ENCODE results near the gene B3GALT6. TPM values are rescaled to one million over a fixed set of nuclear protein-coding genes. Genes with fewer than 3 reads are reported as not detected.
A peak's percentile ranks its signal among the peaks of the same experiment; 100 is the strongest.

Gene B3GALT6
- total RNA-seq, 4 donors from 2014 or later, result 8.5 to 24.9 (median 12.2) TPM

- Histone ChIP-seq H3K27me3 (peaks cover 20% of the 10 kb centered on the region), H3K27ac (peak overlapping the region; percentile 60 to 73 (median 64)), H3K36me3 (no peaks in the 10 kb centered on the region), H3K4me3 (peak overlapping the region in 1 of 4 donors; percentile 8), H3K9me3 (no peaks in the 10 kb centered on the region), H3K4me1 (peaks cover 8 to 24% (median 11%) of the 10 kb centered on the region in 4 donors)
- in situ Hi-C loops (cut with MboI; ENCODE audit: low pct_ligation_motif_present in 1 of 4, low pct_unique_long_range_greater_than_20kb in 1 of 4, low sequenced_read_pairs in 3 of 4) (no loop called here), intact Hi-C loops (cut with DNase I; ENCODE audit: low total_unique reads) (no loop called here)
- peak; percentile 92 for DNase-seq
- 39% methylated on average over 26 of the region's 26 CpGs; no CpG with 5 or more reads in 1 of the 2 donors for WGBS, 2 donors (ENCODE audit: low coverage in 1 of 2)
- TF ChIP-seq POLR2AphosphoS5 (IDR thresholded peaks at IDR 0.05) (peak in 2 of 3 donors; percentile 32 to 33), POLR2A (IDR thresholded peaks at IDR 0.05) (peak; percentile 45), EP300 (IDR thresholded peaks at IDR 0.05; ENCODE audit: low read depth) (no peak)
Measured at GRCh38 chr1:1281533-1282321, 49.7 kb downstream of the B3GALT6 start.

DNA sequence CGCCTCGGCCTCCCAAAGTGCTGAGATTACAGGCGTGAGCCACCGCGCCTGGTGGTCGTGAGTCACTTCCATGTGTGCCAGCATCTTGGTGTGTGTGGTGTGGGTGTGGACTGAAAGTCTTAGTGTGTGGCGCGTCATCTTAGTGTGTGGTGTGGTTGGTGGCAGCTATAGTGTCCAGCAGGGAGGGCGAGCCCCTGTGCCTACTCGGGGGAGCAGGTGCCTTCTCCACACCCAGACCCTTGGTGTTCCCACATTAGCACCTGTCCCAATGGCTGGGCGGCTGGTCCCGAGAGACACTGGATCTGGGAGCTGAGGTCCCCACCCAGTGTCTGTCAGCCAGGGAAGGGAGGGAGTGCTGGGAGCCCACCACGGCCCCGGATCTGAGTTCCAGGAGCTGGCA, 51.0 kb downstream of the B3GALT6 start:
- Histone ChIP-seq H3K27ac (no peak overlapping the region), H3K36me3 (no peaks in the 10 kb centered on the region), H3K9me3 (no peaks in the 10 kb centered on the region), H3K4me1 (peaks cover 8 to 24% (median 11%) of the 10 kb centered on the region in 4 donors), H3K27me3 (peaks cover 33% of the 10 kb centered on the region), H3K4me3 (no peak overlapping the region)
- TF ChIP-seq POLR2AphosphoS5 (IDR thresholded peaks at IDR 0.05) (no peak), POLR2A (IDR thresholded peaks at IDR 0.05) (no peak), EP300 (IDR thresholded peaks at IDR 0.05; ENCODE audit: low read depth) (no peak), CTCF (IDR thresholded peaks at IDR 0.05) (no peak)
- intact Hi-C loops (cut with DNase I; ENCODE audit: low total_unique reads), result no loop called here
- DNase-seq, result no peak
- WGBS, 2 donors (ENCODE audit: low coverage in 1 of 2), result 71% methylated on average over 14 of the region's 14 CpGs; no CpG with 5 or more reads in 1 of the 2 donors
- in situ Hi-C loops (cut with MboI; ENCODE audit: low pct_ligation_motif_present in 1 of 4, low pct_unique_long_range_greater_than_20kb in 1 of 4, low sequenced_read_pairs in 3 of 4), result no loop called here

- Histone ChIP-seq H3K27me3 (peaks cover 33% of the 10 kb centered on the region), H3K4me1 (peaks cover 8 to 24% (median 11%) of the 10 kb centered on the region in 4 donors), H3K27ac (no peak overlapping the region), H3K4me3 (no peak overlapping the region), H3K9me3 (no peaks in the 10 kb centered on the region), H3K36me3 (no peaks in the 10 kb centered on the region)
- no CpG with 5 or more reads among the region's 9 CpGs for WGBS, 2 donors (ENCODE audit: low coverage in 1 of 2)
- intact Hi-C loops (cut with DNase I; ENCODE audit: low total_unique reads), result no loop called here
- in situ Hi-C loops (cut with MboI; ENCODE audit: low pct_ligation_motif_present in 1 of 4, low pct_unique_long_range_greater_than_20kb in 1 of 4, low sequenced_read_pairs in 3 of 4), result no loop called here
- DNase-seq, result peak; percentile 8
- TF ChIP-seq EP300 (IDR thresholded peaks at IDR 0.05; ENCODE audit: low read depth) (no peak), POLR2A (IDR thresholded peaks at IDR 0.05) (no peak), CTCF (IDR thresholded peaks at IDR 0.05) (no peak), POLR2AphosphoS5 (IDR thresholded peaks at IDR 0.05) (no peak)
Measured at GRCh38 chr1:1283821-1284220, 51.8 kb downstream of the B3GALT6 start.

Other genes with a start within 250 kb of the B3GALT6 start
- 100 to 1,000 TPM in 1 of 4 donors, 10 to 100 TPM in 3; 10.8 to 140 (median 15.7) TPM for gene HES4, start 232.1 kb upstream of the B3GALT6 start, total RNA-seq
- gene ISG15, start 218.7 kb upstream of the B3GALT6 start, total RNA-seq, result 10 to 100 TPM in 3 of 4 donors, not detected in 1; 36.0 to 70.6 (median 40.8) TPM
- 100 to 1,000 TPM in 1 of 4 donors, 10 to 100 TPM in 3; 25.4 to 132 (median 44.8) TPM for gene AGRN, start 212.1 kb upstream of the B3GALT6 start, total RNA-seq
- 1 to 10 TPM; 3.0 to 7.5 (median 5.0) TPM for gene RNF223, start 157.9 kb upstream of the B3GALT6 start, total RNA-seq
- gene C1orf159, start 116.1 kb upstream of the B3GALT6 start, total RNA-seq, result 100 to 1,000 TPM in 1 of 4 donors, 10 to 100 TPM in 3; 23.6 to 108 (median 47.3) TPM
- gene TTLL10, start 58.4 kb upstream of the B3GALT6 start, total RNA-seq, result under 1 TPM in 2 of 4 donors, not detected in 2; 0.40 to 0.48 TPM
- gene TNFRSF18, start 25.6 kb upstream of the B3GALT6 start, total RNA-seq, result 1 to 10 TPM in 2 of 4 donors, not detected in 2; 3.3 to 7.9 TPM
- gene TNFRSF4, start 18.1 kb upstream of the B3GALT6 start, total RNA-seq, result 1 to 10 TPM in 1 of 4 donors, under 1 TPM in 1, not detected in 2; 0.55 to 4.8 TPM
- 100 to 1,000 TPM; 153 to 267 (median 226) TPM for gene SDF4, start 236 bp upstream of the B3GALT6 start, total RNA-seq
- 10 to 100 TPM in 3 of 4 donors, not detected in 1; 11.9 to 52.8 (median 15.7) TPM for gene C1QTNF12, start 14.5 kb downstream of the B3GALT6 start, total RNA-seq
- 100 to 1,000 TPM in 1 of 4 donors, 10 to 100 TPM in 3; 49.6 to 110 (median 59.1) TPM for gene UBE2J2, start 41.6 kb downstream of the B3GALT6 start, total RNA-seq
- 1 to 10 TPM; 1.5 to 3.5 (median 2.4) TPM for gene SCNN1D, start 48.2 kb downstream of the B3GALT6 start, total RNA-seq
- 100 to 1,000 TPM in 2 of 4 donors, 10 to 100 TPM in 2; 52.4 to 190 (median 99.5) TPM for gene ACAP3, start 75.7 kb downstream of the B3GALT6 start, total RNA-seq
- gene PUSL1, start 76.4 kb downstream of the B3GALT6 start, total RNA-seq, result 10 to 100 TPM in 3 of 4 donors, 1 to 10 TPM in 1; 7.0 to 35.9 (median 20.5) TPM
- gene INTS11, start 92.4 kb downstream of the B3GALT6 start, total RNA-seq, result 100 to 1,000 TPM; 118 to 424 (median 140) TPM
- gene CPTP, start 92.6 kb downstream of the B3GALT6 start, total RNA-seq, result 100 to 1,000 TPM in 1 of 4 donors, 10 to 100 TPM in 3; 48.0 to 134 (median 77.7) TPM
- gene TAS1R3, start 99.0 kb downstream of the B3GALT6 start, total RNA-seq, result 1 to 10 TPM in 2 of 4 donors, under 1 TPM in 1, not detected in 1; 0.40 to 2.0 (median 1.9) TPM
- 100 to 1,000 TPM; 103 to 182 (median 115) TPM for gene DVL1, start 117.2 kb downstream of the B3GALT6 start, total RNA-seq
- 100 to 1,000 TPM in 1 of 4 donors, 10 to 100 TPM in 3; 31.1 to 145 (median 57.1) TPM for gene MXRA8, start 126.3 kb downstream of the B3GALT6 start, total RNA-seq
- gene AURKAIP1, start 143.0 kb downstream of the B3GALT6 start, total RNA-seq, result 100 to 1,000 TPM; 110 to 197 (median 167) TPM
- gene CCNL2, start 167.1 kb downstream of the B3GALT6 start, total RNA-seq, result 100 to 1,000 TPM; 169 to 657 (median 349) TPM
- gene MRPL20, start 175.1 kb downstream of the B3GALT6 start, total RNA-seq, result 100 to 1,000 TPM in 1 of 4 donors, 10 to 100 TPM in 3; 40.0 to 183 (median 97.0) TPM
- 1 to 10 TPM in 3 of 4 donors, under 1 TPM in 1; 0.80 to 4.5 (median 1.9) TPM for gene ANKRD65, start 189.0 kb downstream of the B3GALT6 start, total RNA-seq
- gene VWA1, start 203.5 kb downstream of the B3GALT6 start, total RNA-seq, result 10 to 100 TPM; 29.4 to 82.0 (median 51.6) TPM
- gene ATAD3C, start 217.5 kb downstream of the B3GALT6 start, total RNA-seq, result 1 to 10 TPM in 1 of 4 donors, under 1 TPM in 2, not detected in 1; 0.75 to 1.3 (median 1.00) TPM
- 100 to 1,000 TPM in 1 of 4 donors, 10 to 100 TPM in 3; 15.6 to 269 (median 39.2) TPM for gene ATAD3B, start 239.5 kb downstream of the B3GALT6 start, total RNA-seq

Measured in transverse colon (tissue), 4 donors.